ENCODE results near the gene BSDC1.

Gene BSDC1

DNA sequence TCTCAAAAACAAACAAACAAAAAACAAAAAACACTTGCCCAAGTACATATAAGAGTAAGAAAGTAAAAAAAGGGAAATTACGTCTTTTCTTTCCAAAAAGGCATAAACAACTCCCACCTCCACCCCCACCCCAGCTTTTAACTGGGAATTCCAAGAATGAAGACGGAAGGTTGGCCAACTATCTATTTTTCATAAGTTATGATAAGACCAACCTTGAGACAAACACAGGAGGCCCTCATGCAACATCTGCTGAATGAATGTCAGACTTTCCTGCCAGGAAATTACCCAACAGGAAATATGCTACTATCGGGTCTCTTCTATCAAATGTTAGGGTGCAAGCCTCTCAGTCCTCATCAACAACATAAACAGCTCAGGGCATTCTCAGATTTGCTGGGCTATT is 1.9 kb downstream of the BSDC1 start:
- DNase-seq (ENCODE audit: extremely low read depth, low read depth) = no peak
- TF ChIP-seq, protein P1, sequence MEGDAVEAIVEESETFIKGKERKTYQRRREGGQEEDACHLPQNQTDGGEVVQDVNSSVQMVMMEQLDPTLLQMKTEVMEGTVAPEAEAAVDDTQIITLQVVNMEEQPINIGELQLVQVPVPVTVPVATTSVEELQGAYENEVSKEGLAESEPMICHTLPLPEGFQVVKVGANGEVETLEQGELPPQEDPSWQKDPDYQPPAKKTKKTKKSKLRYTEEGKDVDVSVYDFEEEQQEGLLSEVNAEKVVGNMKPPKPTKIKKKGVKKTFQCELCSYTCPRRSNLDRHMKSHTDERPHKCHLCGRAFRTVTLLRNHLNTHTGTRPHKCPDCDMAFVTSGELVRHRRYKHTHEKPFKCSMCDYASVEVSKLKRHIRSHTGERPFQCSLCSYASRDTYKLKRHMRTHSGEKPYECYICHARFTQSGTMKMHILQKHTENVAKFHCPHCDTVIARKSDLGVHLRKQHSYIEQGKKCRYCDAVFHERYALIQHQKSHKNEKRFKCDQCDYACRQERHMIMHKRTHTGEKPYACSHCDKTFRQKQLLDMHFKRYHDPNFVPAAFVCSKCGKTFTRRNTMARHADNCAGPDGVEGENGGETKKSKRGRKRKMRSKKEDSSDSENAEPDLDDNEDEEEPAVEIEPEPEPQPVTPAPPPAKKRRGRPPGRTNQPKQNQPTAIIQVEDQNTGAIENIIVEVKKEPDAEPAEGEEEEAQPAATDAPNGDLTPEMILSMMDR (IDR thresholded peaks at IDR 0.05; ENCODE audit: low read depth, low read length) = no peak

DNA sequence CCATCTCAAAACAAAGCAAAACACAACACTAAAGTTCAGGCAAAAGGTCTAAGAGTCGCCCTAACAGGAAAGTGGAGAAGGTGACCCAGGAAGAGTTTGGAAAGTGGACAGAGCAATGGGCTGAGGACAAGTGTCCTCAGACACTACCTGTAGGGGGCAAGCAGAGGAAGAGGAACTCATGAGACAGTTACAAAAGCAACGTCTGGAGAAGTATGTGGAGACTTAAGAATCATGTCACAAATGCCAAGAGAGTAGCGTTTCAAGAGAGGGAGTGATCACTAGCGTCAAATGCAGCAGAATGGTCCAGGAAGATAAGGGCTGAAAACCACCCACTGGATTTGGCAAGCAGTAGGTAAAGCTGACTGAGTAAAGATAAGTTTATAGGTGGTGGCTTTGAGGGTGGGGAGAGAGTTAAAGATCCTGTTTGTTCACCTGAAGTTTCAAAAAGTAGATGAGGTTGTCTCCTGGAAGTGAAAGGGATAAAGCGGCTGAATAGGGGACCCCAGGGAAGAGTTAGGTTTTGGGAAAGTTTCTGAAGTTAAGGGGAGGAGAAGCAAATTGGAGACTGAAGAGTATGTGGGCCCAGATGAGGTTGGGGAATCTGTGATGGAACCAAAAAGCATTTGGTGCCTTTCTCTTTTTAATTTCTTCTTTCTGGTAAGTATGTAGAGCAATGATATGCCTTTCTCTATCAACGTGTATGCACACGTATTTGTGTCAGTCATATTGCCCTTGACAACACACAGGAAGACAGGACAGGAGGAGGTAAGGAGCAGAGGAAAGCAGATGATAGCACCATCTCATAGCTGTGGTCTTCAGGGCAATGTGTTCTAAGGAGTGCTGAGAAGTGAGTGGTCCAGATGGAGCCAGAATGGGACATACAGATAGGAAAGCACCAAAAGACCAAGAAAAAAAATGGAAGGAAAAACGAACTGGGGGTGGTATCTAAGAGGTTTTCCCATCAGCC is 3.1 kb downstream of the BSDC1 start:
- no peak for DNase-seq (ENCODE audit: extremely low read depth, low read depth)
- TF ChIP-seq, protein P1 (IDR thresholded peaks at IDR 0.05; ENCODE audit: low read depth, low read length) = no peak

DNA sequence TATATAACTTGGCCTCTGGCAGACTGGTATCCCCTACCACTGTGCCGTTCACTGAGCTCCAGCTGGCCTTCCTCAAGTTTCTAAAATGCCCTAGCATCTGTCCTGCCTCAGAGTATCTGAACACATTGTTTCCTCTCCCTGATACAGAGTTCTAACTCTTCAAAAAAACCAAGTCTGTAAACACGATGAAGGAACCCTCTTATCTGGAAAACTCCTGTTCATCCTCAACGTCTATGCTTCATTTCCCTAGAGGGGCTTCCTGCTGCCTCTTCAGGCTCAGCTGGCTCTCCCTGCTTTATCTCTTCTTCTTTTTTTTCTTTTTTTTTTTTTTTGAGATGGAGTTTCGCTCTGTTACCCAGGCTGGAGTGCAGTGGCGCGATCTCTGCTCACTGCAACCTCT is 5.6 kb downstream of the BSDC1 start:
- no peak for DNase-seq (ENCODE audit: extremely low read depth, low read depth)
- TF ChIP-seq, protein P1 (IDR thresholded peaks at IDR 0.05; ENCODE audit: low read depth, low read length) = no peak

DNA sequence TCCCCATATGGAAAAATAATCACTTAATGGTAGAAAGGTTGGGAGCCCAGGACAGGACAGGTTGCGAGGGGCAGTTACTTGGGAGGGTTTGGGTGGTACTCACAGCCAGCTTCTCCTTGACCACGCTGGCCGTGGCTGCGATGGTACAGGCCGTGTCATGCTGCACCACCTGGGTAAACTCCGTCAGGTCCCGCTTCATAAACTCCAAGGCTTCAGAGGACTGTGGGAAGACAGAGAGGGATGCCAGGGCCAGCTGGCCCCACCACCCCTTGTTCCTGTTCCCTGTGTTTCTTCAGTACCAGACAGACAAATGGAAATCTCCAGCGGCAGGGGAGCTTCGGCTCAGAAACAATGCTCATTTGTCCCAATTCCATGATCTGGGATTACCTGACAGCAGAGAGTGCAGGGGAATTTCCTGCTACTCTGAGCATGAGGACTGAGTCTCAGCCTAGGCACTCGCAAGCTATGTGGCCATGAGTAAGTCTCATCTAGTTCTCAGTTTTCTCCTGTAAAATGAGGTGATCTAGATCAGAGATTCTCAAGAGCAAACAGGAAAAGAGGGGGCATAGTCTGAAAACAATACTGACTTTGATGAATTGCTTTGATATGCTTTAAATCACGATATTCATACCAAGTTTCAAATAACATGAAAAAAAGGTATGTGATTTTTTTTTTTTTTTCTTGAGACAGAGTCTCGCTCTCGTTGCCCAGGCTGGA is 7.4 kb downstream of the BSDC1 start:
- no peak for DNase-seq (ENCODE audit: extremely low read depth, low read depth)
- TF ChIP-seq, protein P1 (IDR thresholded peaks at IDR 0.05; ENCODE audit: low read depth, low read length) = no peak

DNA sequence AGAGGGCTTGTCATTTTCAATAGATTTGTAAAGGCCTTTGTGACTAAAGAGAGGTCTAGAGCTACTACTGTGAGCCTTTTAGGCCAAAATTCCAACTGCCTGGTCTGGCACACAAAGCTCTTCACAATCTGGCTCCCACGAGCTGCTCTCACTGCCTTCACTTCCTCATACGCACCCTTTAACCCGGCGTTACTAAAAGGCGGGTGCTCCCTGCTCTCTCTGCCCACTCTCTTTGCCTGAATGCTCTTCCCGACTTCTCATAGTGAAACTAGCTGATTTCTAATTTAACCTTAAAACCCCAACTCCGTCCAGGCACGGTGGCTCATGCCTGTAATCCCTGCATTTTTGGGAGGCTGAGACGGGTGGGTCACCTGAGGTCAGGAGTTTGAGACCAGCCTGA is 14.2 kb downstream of the BSDC1 start:
- no peak for DNase-seq (ENCODE audit: extremely low read depth, low read depth)
- TF ChIP-seq, protein P1 (IDR thresholded peaks at IDR 0.05; ENCODE audit: low read depth, low read length) = no peak

DNA sequence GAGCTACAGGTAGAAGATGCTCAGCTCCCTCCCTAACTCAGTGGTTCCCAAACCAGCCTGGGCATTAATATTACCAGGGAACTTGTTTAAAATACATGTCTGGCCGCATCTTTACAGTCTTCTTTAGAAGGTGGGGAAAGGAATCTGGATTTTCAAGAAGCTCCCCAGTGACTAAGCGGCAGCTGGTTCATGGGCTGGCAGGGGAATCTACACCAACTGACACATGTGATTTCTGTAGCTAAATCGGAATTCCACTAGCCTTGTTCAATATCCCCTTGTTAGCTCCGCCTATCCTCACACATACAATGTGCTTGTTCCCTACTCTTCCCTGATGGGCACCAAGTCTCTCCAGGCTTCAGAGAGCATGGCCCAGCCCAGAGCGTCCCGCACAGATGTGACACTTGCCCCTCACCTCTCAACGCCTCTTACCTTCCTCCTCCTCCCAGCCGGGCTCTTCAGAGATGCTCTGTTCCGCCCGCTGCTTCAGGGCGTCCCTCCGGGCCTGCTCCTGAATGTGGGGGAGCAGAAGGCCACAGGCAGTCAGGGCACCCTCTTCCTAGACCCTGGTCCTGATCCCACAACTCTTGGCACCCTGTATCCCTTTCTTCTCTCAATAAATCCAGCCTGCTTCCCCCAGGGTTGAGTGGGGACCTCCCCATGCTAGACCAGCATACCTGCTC is 16.6 kb downstream of the BSDC1 start:
- no peak for DNase-seq (ENCODE audit: extremely low read depth, low read depth)

More for the DNA sequence above, 16.6 kb downstream of the BSDC1 start:
- TF ChIP-seq, protein P1 (IDR thresholded peaks at IDR 0.05; ENCODE audit: low read depth, low read length) = no peak
